Stimulated activated CD8-positive, alpha-beta memory T cell treated with anti-CD3 and anti-CD28 coated beads, Interleukin-12 subunit alpha, Interleukin-12 subunit beta, amount 100 ng/mL, for 24 hours (primary cell): Measurements from ENCODE around the gene SNRPN.
A peak's percentile ranks its signal among the peaks of the same experiment; 100 is the strongest.
"Not testable (repeated sequence)": the region's sequence is repeated elsewhere in the genome, so short reads cannot be mapped to it uniquely, and the experiment has no call there.

Source experiments
- DNase-seq: peaks from one replicate; pipeline ENCODE4 v3.0.0-alpha.2; 2020; ENCODE audit errors: extremely low read depth

SNRPN gene

DNA sequence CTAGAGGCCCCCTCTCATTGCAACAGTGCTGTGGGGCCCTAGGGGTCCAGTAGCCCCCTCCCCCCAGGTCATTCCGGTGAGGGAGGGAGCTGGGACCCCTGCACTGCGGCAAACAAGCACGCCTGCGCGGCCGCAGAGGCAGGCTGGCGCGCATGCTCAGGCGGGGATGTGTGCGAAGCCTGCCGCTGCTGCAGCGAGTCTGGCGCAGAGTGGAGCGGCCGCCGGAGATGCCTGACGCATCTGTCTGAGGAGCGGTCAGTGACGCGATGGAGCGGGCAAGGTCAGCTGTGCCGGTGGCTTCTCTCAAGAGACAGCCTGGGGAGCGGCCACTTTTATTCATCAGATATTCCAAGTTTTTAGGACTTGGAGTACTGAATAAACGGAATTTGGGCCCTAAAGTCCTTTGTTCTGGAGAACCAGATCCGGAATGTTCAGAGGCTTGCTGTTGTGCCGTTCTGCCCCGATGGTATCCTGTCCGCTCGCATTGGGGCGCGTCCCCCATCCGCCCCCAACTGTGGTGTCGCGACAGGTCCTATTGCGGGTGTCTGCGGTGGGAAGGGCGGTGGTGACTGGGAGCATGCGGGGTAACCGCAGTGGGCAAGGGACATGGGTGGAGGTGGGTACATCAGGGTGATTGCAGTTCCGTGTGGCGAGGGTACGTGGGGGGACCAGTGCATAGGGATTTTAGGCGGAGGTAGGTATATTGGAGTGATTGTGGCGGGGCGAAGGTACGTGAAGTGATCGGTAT lies at the start of gene SNRPN, which contains the start of gene SNURF:
TSS of gene SNRPN (plus strand) at position 205 of the 748 bp plus-strand sequence. CDS start 19,467 bp downstream, outside the sequence.
TSS of gene SNURF (plus strand) at position 205 of the 748 bp plus-strand sequence. CDS start at position 267, 62 bp downstream.
- DNase-seq: peak; percentile 34

DNA sequence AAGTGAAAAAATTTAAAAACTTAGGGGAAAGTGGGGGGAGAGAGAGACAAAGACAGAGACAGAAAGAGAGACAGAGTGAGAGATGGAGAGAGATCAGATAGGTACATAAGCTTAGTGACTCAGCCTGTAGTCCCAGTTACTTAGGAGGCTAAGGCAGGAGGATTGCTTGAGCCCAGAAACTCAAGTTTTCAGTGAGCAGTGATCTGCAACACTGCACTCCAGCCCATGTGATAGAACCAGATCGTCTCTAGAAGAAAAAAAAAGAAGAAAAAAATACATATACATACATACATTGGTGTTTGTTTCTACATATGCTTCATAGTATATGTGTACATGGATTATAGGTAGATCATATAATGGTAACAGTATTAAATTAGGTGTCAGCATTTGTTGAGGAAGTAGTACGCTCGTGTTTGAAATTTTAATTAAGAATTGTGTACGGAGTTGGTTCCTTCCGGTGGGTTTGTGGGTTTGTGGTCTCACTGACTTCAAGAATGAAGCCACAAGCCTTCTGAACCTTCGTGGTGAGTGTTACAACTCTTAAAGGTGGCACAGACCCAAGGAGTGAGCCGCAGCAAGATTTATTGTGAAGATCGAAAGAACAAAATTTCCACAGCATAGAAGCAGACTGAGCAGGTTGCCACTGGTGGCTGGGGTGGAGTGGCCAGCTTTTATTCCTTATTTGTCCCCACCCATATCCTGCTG lies 38.3 kb upstream of the SNRPN start:
- no peak for DNase-seq

DNA sequence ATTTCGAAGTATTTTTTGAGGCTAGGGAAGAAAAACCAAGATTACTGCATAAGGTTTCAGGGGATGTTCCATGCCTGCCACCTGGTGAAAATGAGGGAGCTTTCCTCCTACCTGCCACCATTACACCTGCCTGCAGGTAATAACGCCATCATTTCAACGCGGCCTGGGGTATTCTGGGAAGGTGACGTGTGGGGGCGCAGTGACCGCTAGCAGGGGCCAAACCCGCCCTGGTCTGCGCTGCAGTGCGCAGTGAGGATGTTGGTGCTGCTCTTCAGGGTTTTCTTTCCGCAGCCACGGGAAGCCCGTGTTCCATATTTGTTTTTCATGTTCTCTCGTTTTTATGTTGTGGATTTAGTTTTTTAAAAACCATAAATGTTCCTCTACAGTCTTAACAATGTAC lies 37.4 kb upstream of the SNRPN start:
- no peak for DNase-seq

DNA sequence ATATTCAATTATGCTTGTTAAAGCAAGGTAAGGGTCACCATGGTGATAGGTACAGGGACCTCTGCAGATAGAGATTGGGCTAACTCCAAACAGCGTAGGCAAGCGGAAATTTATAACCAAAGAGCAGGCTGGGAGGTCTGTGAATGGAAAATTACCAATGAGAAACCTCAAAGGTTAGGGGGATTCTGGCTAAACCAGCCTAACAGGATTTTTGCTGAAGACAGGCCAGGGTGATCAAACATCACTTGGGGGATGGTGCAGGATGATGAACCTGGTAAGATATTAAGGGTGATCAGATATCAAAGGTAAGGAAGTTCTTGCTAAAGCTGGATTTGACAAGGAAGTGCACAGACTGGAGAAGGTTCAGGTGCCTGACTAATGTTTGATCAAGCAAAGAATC lies 35.3 kb upstream of the SNRPN start:
- no peak for DNase-seq

DNA sequence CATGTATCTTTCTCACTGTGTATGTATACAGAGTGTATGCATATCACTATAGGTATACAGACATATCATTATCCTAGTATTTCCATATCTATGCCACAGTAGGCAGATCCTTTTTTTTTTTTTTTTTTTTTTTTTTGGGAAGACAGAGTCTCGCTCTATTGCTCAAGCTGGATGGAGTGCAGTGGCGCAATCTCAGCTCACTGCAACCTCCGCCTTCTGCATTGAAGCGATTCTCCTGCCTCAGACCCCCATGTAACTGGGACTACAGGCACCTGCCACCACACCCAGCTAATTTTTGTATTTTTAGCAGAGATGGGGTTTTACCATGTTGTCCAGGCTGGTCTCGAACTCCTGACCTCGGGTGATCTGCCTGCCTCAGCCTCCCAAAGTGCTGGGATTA lies 32.0 kb upstream of the SNRPN start:
- not testable (repeated sequence) for DNase-seq

DNA sequence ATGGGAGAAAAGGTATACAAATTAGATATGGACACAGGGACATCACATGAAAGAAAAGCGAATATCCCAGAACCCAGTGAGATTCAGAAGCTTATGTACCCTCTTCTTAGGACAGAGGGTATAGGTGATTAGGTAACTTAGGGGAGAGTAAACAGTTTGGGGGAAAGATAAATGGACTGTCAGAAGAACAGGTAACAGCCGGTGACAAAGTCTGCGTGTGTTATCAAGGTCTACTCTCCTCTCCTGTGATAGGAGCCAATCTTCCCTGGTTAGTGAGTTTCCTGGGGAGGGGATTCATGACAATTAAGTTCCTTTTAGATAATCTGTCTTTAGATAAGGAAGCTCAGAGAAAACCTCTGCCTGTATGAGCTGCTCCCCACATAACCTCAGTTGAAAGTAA lies 30.6 kb upstream of the SNRPN start:
- no peak for DNase-seq

DNA sequence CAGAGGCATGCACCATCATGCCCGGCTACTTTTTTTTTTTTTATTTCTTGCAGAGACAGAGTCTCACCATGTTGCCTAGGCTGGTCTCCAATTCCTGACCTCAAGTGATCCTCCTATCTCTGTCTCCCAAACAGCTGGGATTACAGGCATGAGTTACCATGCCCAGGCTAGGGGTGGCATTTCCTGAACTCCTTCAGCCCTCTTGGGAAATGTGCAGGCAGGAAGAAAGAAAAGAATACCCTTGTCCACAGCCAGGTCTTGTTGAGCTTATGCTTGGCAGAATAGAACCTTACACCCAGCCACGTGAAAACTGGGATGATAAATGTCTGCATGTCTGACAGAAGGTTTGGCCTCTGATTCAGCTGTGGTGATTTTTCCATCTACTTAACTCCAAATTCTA lies 30.2 kb upstream of the SNRPN start:
- no peak for DNase-seq

DNA sequence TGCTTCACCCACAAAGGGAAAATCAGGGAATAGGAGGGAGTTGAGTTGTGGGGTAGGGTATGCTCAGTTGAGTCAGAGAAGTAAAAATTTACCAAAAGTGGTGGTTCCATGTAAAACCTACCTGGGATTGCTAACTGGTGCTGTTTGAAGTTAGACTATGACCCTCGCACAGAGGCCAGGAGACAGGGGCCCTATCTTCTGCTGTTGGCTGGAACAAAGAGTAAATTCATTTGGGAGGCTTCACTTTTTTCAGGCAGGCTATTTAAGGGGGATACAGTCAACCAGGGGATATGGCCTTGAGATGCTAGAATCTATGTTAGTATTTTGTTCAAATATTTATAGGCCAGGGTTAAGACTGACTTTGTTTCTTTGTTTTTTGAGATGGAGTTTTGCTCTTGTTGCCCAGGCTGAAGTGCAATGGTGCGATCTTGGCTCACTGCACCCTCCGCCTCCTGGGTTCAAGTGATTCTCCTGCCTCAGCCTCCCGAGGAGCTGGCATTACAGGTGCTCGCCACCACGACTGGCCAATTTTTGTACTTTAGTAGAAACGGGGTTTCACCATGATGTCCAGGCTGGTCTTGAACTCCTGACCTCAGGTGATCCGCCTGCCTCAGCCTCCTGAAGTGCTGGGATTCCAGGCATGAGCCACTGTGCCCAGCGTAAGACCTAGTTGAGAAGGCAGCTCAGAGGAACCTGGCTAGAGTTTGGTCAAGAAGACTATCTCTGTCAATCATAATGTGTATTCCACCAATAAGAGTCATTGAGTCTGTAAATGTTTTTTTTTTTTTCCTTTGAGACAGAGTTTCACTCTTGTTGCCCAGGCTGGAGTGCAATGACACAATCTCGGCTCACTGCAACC lies 22.7 kb upstream of the SNRPN start:
- not testable (repeated sequence) for DNase-seq

DNA sequence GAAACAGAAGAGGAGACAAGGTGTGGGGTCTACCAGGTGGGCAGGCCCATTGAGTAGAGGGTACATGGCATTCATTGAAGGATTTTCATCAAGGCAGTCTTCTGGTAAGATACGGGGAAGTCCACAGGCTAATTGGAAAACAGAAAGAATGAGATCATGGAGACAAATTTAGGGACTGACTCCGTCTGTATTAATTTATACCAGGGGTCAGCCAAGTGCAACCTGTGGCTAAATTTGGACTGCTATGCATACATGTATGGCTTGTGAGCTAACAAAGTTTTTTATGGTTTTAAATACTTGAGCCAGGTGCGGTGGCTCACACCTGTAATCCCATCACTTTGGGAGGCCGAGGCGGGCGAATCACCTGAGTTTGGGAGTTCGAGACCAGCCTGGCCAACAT lies 21.1 kb upstream of the SNRPN start:
- DNase-seq: no peak

DNA sequence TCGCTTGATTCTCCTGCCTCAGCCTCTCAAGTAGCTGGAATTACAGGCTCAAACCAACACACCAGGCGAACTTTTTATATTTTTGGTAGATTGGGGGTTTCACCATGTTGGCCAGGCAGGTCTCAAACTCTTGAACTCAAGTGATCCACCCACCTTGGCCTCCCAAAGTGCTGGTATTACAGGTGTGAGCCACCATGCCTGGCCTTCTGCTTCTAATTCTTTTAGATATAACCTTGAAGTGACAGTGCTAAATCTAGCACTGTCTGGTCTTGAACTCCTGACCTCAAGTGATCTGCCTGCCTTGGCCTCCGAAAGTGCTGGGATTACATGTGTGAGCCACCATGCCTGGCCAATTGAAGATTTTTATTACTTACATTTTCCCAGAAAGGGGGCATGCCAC lies 16.6 kb upstream of the SNRPN start:
- not testable (repeated sequence) for DNase-seq

DNA sequence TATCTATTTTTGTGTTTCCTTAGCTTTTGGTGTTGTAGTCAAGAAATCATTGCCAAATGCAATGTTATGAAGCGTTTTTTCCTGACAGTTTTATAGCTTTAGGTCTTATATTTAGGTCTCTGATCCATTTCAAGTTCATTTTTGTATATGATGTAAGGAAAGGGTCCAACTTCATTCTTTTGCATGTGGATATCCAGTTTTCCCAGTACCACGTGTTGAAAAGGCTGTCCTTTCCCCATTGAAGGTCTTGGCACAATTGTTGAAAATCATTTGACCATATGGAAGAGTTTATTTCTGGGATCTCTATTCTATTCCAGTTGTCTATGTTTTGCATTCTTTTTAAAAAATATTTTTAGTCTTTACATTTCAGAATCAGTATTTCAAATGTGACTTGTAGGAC lies 14.6 kb upstream of the SNRPN start:
- DNase-seq: no peak

DNA sequence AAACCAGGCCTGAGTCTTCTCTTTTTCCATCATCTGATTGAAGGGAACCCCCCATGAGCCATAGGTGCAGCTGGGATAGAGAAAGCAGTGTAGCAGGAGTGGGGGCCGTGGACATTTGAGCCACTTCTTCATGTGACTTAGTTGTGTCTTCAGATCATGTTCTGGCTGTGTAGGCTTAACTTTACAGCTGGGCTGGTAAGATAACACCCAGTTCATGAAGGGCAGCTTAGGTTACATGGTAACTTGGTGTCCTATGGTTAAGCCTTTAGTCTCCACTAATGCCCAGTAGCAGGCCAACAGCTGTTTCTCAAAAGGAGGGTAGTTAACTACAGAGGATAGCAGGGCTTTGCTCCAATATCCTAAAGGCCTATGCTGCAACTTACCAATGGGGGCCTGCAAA lies 11.4 kb upstream of the SNRPN start:
- DNase-seq: no peak

DNA sequence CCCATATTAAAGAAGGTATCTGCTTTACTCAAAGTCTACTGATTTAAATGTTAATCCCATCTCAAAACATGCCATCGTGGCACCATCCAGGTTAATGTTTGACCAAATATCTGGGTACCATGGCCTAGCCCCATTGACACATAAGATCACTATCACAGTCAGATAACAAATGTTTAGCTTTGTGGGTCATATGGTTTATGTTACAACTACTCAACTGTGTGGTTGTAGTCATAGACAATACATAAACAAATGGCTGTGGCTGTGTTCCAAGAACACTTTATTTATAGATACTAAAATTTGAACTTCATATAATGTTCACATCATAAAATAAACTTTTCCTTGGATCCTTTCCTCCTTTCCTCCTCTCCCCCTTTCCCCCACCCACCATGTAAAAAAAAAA lies 9.8 kb upstream of the SNRPN start:
- no peak for DNase-seq

DNA sequence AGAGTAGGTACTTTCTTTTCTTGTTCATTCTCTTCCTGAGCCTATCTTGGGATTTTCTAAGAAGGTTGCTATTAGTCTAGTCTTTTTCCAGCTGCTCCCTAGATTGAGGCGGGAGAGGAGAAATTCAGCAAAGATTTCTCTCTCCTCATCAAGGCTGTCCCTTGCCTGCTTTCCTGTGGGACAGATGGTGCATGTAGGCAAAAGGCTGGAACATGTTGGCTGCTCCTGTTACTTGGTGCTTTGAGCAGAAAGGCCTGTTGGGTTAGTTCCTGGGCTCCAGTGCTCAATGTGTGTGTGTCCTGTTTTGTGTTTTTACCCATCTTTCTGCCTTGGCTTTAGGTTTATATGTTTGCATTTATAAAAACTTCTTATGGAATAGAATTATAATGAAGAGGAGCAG lies 9.1 kb upstream of the SNRPN start:
- DNase-seq: no peak

DNA sequence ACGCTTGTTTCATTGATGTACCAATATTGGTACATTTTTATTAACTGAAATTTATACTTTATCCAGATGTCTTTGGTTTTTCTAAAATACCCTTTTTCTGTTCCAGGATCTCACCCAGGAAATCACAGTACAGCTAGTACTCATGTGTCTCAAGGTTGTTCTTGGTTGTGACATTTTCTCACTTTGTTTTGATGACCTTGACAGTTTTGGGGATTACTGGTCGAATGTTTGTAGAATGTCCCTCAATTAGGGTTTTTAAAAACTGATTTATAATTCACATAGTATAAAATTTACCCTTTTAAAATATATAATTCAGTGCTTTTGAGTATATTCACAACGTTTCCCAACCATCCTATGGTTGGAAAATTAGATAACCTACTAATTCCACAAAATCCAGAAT lies 6.3 kb upstream of the SNRPN start:
- DNase-seq: no peak

DNA sequence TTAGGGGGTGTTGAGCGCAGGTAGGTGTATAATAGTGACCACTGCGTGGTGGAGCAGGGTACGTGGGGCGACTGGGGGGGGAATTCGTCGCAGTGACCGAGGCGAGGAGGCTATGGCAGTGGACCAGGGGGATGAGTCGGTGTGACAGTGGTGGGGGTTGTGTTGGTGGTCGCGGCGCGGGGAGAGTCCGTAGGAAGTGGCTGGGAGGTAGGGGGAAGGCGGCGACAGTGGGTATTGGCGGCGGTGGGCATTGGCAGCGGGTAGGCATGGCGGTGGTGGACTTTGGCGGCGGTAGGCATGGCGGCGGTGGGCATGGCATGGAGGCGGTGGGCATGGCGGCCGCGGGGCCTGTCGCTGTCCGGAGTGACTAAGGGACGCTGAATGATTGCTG lies 739 bp downstream of the SNRPN start:
- DNase-seq: no peak

DNA sequence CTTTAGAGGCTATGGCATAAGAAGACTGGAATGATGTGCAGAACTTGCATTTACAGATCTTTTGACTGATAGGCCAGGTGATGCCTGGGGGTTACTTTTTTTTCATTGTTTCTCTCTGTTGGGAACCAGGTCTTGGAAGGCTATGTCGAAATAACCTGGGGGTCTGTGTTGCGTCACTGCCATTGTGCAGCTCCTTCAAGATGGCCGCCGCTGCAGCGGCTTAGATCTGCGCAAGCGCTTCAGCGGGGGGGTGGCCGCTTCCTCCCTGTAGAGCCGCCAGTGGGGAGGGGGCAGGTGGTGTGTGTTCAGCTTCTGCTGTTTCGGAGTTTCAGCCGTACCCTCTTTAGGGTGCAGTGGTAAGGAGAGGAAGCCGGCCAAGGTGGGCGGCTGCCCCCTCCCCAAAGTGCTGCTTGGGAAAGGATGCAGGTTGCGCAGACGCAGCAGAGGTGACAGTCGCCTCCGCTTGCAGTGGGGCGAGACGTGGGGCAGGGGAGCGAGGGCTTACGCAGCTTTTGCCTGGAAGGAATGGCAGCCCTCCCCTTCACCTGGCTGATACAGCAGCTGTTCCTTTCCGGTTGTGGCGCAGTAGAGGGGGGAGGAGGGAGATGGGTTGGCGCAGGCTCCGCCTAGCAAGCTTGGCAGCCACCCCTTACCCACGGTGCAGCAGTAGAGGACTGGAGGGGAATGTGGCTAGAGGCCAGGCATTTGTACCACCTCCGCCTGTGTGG lies 1.5 kb downstream of the SNRPN start:
- DNase-seq: peak; percentile 36

DNA sequence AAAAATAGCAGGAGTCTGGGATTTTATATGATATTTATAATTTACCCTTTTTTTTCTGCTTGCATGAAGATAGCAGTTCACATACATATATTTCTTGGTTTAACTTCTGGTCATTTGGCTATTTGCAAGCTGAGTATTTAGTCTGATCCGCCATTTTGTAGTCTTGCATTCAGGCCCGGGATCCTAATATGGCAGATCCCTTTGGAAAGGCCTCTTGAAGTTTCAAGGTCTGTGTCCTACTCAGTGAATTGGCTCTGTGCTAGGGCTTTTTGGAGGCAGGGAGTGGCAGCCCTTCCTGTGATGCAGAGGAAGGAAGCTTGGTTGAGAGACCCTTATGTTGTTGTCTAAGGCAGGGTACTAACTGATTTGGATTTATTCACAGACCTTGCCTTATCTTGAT lies 2.9 kb downstream of the SNRPN start:
- no peak for DNase-seq

DNA sequence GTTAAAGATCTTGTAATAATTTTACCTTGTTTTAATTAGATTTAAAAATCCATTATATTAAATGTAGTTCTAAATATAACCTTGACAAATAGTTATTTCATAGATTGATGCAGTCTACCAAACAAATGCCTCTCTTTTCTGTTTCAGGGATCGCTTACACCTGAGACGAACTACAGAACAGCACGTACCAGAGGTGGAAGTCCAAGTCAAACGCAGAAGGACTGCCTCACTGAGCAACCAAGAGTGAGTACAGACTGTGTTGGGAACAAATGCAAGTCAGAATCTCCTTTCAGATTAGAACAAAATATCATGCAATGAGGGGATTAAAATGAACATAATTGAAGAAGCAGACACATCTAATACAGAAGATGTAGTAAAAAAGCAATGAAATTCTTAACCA lies 7.2 kb downstream of the SNRPN start:
- no peak for DNase-seq

DNA sequence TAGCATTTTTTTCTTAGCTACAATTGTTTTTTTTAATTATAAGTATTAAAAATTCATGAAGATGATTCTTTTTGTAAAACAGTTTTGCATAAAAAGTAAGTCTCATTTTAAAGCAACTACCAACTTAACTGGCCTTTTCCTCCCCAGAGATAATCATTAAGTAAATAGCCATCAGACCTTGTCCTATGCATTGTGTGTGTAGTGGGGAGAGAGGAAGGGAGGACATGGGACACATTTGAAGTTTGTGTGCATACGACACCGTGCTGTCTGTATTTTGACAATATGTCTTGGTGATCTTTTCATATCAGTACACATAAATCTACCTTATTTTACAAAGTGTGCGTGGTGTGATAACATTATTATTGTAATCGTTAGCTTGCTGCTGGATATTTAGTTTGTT lies 8.1 kb downstream of the SNRPN start:
- DNase-seq: no peak

DNA sequence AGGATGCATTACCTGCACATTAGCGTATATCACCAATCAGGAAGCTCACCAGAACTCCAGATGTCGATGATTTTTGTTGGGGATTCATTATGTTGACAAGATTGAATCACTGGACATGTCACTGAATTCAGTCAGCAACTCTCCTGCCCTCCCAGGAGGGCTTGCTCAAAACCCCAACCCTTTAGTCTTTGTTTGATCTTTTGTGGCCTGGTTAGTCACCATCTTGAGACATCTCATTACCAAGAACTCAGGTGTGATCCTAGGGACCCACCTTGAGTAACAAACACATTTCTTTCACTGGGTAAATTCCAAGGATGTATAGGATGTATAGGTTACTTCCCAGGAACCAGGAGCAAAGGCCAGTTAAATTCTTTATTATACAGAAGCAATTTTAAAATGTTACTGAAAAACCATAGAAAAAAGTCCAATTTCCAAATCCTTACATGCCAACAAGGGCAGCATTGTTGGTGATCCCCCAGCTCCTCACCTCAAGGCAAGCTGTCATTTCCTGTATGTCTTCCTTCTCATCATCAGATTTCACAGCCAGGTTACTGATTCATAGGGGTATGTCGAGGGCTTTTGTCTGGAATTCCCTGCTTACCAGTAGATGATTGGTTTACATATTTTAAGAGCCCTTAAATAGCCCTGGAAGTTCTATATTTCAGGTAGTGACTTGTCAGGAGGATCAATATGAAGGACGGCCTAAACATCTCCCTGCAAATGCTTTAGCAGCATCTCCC lies 11.7 kb downstream of the SNRPN start:
- no peak for DNase-seq
